Fibroblast of skin of right biceps (primary cell): ENCODE data around the gene OR10AD1.
"Not testable (repeated sequence)": the region's sequence is repeated elsewhere in the genome, so short reads cannot be mapped to it uniquely, and the experiment has no call there.

Experiments
- DNase-seq: peaks from one replicate; pipeline ENCODE4 v3.0.0-alpha.2; 2013

Gene OR10AD1

DNA sequence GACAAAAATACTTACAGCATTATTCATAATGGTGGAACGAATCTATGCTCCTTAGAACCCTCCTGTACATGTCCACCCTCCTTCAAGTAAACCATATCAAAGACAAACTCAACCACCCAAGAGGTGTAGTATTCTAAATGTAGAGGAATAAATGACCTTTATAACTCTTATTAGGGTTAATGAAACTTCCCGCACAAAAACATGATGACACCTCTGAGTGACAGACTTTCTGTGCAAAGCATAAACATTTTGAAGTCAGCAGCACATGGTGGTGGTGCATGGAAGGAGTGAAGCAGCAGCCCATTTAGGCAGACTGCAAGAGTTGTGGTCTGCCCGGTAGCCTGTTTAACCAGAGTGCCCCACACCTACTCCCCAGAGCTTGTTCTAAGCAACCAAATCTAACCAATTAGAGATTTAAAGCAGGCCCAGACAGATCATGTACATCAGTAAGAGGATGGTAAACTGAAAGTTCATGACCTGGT lies 45.2 kb downstream of the OR10AD1 start:
- DNase-seq, result no peak

DNA sequence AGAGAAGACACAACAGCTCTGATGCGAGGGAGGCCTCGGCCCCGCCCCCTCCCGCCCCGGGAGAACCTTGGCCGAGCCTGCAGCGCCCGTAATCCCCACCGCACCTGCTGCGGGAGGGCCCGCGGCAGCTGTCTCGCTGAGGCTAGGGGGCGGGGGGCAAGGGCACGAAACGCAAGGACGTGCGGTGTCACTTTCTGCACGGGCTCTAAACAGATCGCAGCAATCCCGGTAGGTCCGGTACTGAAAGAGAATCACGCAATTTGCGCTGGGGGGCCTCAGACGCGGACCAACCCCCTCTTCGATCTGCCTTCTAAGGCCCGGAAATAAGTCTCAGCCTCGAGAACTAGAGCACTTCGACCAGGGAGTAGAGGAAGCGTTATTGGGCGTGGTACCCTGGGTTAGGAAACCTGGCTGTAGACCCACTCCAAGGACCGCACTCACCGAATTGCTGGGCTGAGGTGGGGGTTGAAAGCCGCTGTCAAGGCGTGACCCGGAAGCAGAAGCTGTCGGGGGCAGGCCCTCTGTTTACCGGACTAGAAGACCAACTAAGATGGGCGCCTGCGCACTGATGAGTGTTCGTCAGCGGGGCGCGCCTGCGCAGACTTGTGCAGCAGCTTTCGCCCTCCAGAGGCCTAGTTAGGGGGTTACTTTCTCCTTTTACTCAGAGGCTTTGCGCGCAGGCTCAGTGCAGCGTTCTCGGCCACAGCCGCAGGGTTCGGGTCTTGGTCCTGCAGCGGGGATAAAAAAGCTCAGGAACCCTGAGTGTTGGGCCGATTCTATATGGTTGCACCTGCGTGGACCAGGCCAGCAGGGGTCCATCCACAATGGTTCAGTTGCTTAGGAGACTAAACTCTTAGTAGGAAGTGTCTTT lies 45.8 kb downstream of the OR10AD1 start, which contains the start of gene ASB8:
ASB8 (minus strand) TSS at position 498 of the 871 bp plus-strand sequence. CDS start 4,019 bp downstream, outside the sequence.
- peak; percentile 97 for DNase-seq

DNA sequence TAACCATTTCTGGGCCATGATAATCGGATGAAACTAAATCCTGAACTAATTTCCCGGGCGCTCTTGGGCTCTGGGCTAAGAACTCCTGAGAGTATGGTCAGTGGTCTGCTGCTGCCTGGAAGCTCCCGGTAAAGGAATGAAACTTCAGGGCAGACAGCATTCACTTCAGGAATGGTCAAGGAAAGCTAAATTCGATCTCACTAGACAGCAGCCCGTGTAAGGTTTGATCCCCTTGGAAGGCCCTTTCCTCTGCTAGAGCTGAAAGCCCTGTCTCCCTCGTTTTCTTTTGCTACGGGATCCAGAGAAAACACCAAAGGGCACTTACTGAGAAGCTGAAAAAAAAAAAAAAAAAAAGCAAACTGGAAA lies 46.5 kb downstream of the OR10AD1 start:
- DNase-seq, result no peak

DNA sequence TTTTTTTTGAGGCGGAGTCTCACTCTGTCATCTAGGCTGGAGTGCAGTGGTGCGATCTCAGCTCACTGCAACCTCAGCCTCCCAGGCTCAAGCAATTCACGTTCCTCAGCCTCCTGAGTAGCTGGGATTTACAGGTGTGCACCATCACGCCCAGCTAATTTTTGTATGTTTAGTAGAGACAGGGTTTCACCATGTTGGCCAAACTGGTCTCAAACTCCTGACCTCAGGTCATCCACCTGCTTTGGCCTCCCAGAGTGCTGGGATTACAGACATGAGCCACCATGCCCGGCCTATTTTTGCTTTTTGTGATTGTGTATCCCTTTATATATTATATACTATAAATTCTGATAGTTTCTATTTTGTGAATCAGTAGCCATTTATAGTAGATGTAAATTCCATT lies 47.3 kb downstream of the OR10AD1 start:
- DNase-seq, result not testable (repeated sequence)
